ENCODE results near the gene FRS3.

FRS3 gene

DNA sequence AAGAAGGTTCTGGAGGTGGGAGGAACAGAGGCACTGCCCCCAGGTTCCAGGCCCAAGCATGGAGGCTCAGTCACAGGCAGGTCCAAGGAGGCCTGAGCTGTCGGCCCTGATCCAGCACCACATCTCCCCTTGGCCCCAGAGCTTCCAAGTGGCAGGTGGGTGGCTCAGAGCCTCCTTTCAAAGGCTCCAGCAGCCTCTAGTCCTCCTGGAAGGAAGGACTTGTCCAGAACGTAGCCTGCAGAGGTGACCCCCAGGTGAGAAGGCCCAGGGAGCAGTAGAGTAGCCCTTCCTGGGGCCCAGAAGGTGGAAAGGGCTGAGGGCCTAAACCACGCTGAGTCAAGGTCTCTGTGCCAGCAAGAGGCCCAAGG, 52.0 kb downstream of the FRS3 start:
- DNase-seq (ENCODE audit: extremely low spot score), result no peak
- no peak for TF ChIP-seq CTCF (IDR thresholded peaks at IDR 0.05; ENCODE audit: control extremely low read depth, extremely low read depth, low read depth, missing control alignments)
- POLR2A ChIA-PET, result interaction anchor here (2.0 kb wide), 1 partner anchor 8 kb away, joined by 6 read pairs; no protein-coding TSS in a partner anchor
- CTCF ChIA-PET, result interaction anchor here (1.7 to 18.9 kb wide), 2 partner anchors 23 to 44 kb away, joined by 4 to 264 read pairs; no protein-coding TSS in a partner anchor

- no peak for DNase-seq (ENCODE audit: extremely low spot score)
- POLR2A ChIA-PET, result no interaction called here
- CTCF ChIA-PET, result interaction anchor here (3.1 to 18.9 kb wide), 2 partner anchors 10 to 22 kb away, joined by 15 to 264 read pairs; no protein-coding TSS in a partner anchor
- no peak for TF ChIP-seq CTCF (IDR thresholded peaks at IDR 0.05; ENCODE audit: control extremely low read depth, extremely low read depth, low read depth, missing control alignments)
Measured at GRCh38 chr6:41726876-41727275, 52.8 kb downstream of the FRS3 start.

DNA sequence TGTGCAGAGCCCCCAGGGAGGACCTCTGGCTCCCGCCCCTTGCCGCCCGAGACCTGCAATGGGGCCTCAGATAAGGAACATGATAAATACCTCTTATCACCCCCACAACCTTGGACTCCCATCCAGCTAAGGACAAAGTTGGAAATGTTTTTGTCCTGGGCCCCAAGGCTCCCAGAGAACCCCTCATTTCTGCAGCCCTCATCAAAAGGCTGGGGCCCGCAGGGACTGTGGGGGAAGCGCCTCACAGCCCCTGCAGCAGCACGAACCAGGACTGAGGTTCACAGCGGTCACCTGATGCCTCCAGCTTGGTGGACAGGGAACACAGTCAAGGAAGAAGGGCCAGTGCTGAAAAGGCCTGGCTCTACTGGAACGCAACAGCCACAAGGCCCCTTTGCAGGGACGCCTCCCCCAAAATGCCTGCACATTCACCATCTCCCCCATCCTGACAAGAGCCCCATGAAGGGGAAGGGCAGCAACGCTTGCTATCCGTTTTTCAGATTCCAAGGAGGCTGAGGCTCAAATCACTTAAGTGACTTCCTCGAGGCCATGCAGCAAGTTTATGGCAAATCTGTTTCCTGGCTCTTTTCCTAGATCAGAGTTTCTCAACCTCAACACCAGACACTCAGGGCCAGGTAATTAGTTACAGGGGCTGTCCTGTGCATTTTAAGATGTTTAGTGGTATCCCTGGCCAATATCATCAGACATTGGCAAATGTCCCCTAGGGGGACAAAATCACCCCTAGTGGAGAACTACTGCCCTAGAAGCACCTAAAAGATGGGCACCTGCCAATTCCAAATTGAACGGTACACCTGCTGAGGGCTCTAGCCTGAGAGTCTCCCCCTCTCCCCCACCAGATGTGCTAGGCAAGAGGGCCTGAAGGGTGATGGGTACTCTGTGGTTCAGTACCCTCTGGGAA, 54.9 kb downstream of the FRS3 start:
- DNase-seq (ENCODE audit: extremely low spot score), result no peak
- no peak for TF ChIP-seq CTCF (IDR thresholded peaks at IDR 0.05; ENCODE audit: control extremely low read depth, extremely low read depth, low read depth, missing control alignments)
- POLR2A ChIA-PET, result interaction anchor here (0.7 to 3.2 kb wide), 2 partner anchors 9 to 18 kb away, joined by 3 to 33 read pairs; no protein-coding TSS in a partner anchor
- CTCF ChIA-PET, result interaction anchor here (1.3 to 18.9 kb wide), 5 partner anchors 8 to 62 kb away, joined by 3 to 264 read pairs (median 15); partner anchors contain the start of genes TFEB and TOMM6

- ChIA-PET CTCF (interaction anchor here (3.1 to 18.9 kb wide), 3 partner anchors 8 to 19 kb away, joined by 15 to 264 read pairs (median 28); partner anchors contain the start of gene TFEB), POLR2A (interaction anchor here (0.7 to 3.2 kb wide), 2 partner anchors 9 to 18 kb away, joined by 3 to 33 read pairs; no protein-coding TSS in a partner anchor)
- no peak for DNase-seq (ENCODE audit: extremely low spot score)
- no peak for TF ChIP-seq CTCF (IDR thresholded peaks at IDR 0.05; ENCODE audit: control extremely low read depth, extremely low read depth, low read depth, missing control alignments)
Measured at GRCh38 chr6:41724228-41724580, 55.5 kb downstream of the FRS3 start.

GRCh38 chr6:41723530-41724227, 56.0 kb downstream of the FRS3 start:
- CTCF ChIA-PET, result interaction anchor here (0.6 to 18.9 kb wide), 7 partner anchors 7 to 414 kb away, joined by 3 to 264 read pairs (median 5); partner anchors contain the start of gene TFEB
- TF ChIP-seq CTCF (IDR thresholded peaks at IDR 0.05; ENCODE audit: control extremely low read depth, extremely low read depth, low read depth, missing control alignments), result no peak
- peak; percentile 89 for DNase-seq (ENCODE audit: extremely low spot score)
- POLR2A ChIA-PET, result interaction anchor here (0.7 to 5.2 kb wide), 3 partner anchors 8 to 17 kb away, joined by 3 to 39 read pairs (median 33); no protein-coding TSS in a partner anchor

Data from GM10248 (cell line).